ENCODE measurements around the gene KLHL10. TPM values are rescaled to one million over a fixed set of nuclear protein-coding genes. Genes with fewer than 3 reads are reported as not detected.
A peak's percentile ranks its signal among the peaks of the same experiment; 100 is the strongest.

KLHL10 gene
- total and polyA plus RNA-seq, 2 of the 13 experiments (the other 11 are each of a cell fraction or from before 2014, with no cell fraction given) = 0.04 to 0.08 TPM

GRCh38 chr17:41812381-41813151 is 25.1 kb upstream of the KLHL10 start, which contains the start of gene FKBP10 (continued):
- TF ChIP-seq ZNF781 (CRISPR knock-in tag; IDR thresholded peaks at IDR 0.05; ENCODE audit: borderline replicate concordance, not compliant biosample characterization) (no peak), ZSCAN20 (CRISPR knock-in tag; IDR thresholded peaks at IDR 0.05; ENCODE audit: borderline replicate concordance) (no peak), ZNF296 (CRISPR knock-in tag; conservative IDR thresholded peaks at IDR 0.05) (0 out of 2 replicates have a peak, but pooled peaks have one; percentile 33), ZNF609 (CRISPR knock-in tag; IDR thresholded peaks at IDR 0.05; ENCODE audit: borderline replicate concordance) (no peak), NR2F1 (CRISPR knock-in tag; IDR thresholded peaks at IDR 0.05) (no peak), HDAC6 (IDR thresholded peaks at IDR 0.05; ENCODE audit: low read depth, low read length) (no peak), XRCC5 (optimal IDR thresholded peaks at IDR 0.05; ENCODE audit: low read length) (no peak), HIVEP1 (CRISPR knock-in tag; IDR thresholded peaks at IDR 0.05) (peak; percentile 54), ZBTB38 (CRISPR knock-in tag; IDR thresholded peaks at IDR 0.05) (no peak), ZNF878 (CRISPR knock-in tag; IDR thresholded peaks at IDR 0.05) (peak; percentile 53; the same call in 1 of the 2 replicates), UBTF (CRISPR knock-in tag; IDR thresholded peaks at IDR 0.05) (no peak; the same call in 1 of the 2 replicates), EZH2 (conservative IDR thresholded peaks at IDR 0.05; ENCODE audit: low read depth, low read length) (no peak), RAD21 (CRISPR knock-in tag; IDR thresholded peaks at IDR 0.05) (no peak), HNRNPH1 (optimal IDR thresholded peaks at IDR 0.05; ENCODE audit: low read depth, low read length) (no peak), TIGD3 (CRISPR knock-in tag; IDR thresholded peaks at IDR 0.05; ENCODE audit: borderline replicate concordance) (peak; percentile 20; the same call in 1 of the 2 replicates), MAFK (conservative IDR thresholded peaks at IDR 0.05 in 1 of 2, IDR thresholded peaks at IDR 0.05 in 1 of 2; ENCODE audit: low read length in 2 of 2) (no peak), EED (CRISPR knock-in tag; IDR thresholded peaks at IDR 0.05) (no peak), RFXANK (CRISPR knock-in tag; IDR thresholded peaks at IDR 0.05) (no peak), ZNF616 (CRISPR knock-in tag; IDR thresholded peaks at IDR 0.05; ENCODE audit: low read depth) (peak; percentile 62; the same call in 1 of the 2 replicates), THYN1 (CRISPR knock-in tag; IDR thresholded peaks at IDR 0.05; ENCODE audit: borderline replicate concordance, low read depth) (no peak)
